HEK293 (cell line): Measurements from ENCODE around the gene RAC3.
A peak's percentile ranks its signal among the peaks of the same experiment; 100 is the strongest.

Experiments
- CTCF ChIA-PET: fragments of 350-600 bp; formaldehyde crosslinking; extraction: SDS; loops from one replicate; lab custom pipeline; 2021; ENCODE audit warnings: antibody characterized with exemption; lab: Yijun Ruan, JAX
- POLR2A ChIA-PET: fragments of 300-600 bp; formaldehyde crosslinking; extraction: SDS; loops from one replicate; lab custom pipeline; 2020; ENCODE audit warnings: antibody characterized with exemption, inconsistent platforms; lab: Yijun Ruan, JAX
- H3K27ac ChIP-seq: fragments of 200-500 bp; sonication (Bioruptor generic); 2 replicates; pipeline ENCODE4 v1.5.1; 2014; ENCODE audit warnings: low read depth, low read length, control low read depth, inconsistent platforms; ENCODE audit errors: extremely low read depth
- H3K36me3 ChIP-seq, 2 experiments: fragments of 200-500 bp in 1 of 2; sonication (Bioruptor generic) in 1 of 2; 1 replicate in 1 of 2; 2 replicates in 1 of 2; pipeline ENCODE4 v1.5.1; 2014 to 2017; ENCODE audit warnings: inconsistent platforms in 2 of 2, low read length in 2 of 2; ENCODE audit not compliant: control insufficient read depth in 2 of 2, insufficient read depth in 1 of 2
- H3K4me1 ChIP-seq: fragments of 200-500 bp; sonication (Bioruptor generic); 2 replicates; pipeline ENCODE4 v1.5.1; 2014; ENCODE audit warnings: mild to moderate bottlenecking, low read length, inconsistent platforms; ENCODE audit not compliant: control insufficient read depth, insufficient read depth
- H3K4me3 ChIP-seq: 2 replicates; pipeline ENCODE4 v1.5.1; 2011; ENCODE audit warnings: low read depth, mild to moderate bottlenecking, control low read depth, low read length, moderate library complexity
- H3K9me3 ChIP-seq: fragments of 200-500 bp; sonication (Bioruptor generic); 2 replicates; pipeline ENCODE4 v1.5.1; 2014; ENCODE audit warnings: low read depth, low read length, inconsistent platforms; ENCODE audit not compliant: control insufficient read depth, insufficient read depth
- KLF8 ChIP-seq: fragments of 450-650 bp; formaldehyde crosslinking; IDR thresholded peaks from 2 replicates; pipeline ENCODE4 v1.5.1; 2016; ENCODE audit warnings: missing biosample characterization, missing genetic modification characterization
- MYNN ChIP-seq: fragments of 450-650 bp; formaldehyde crosslinking; IDR thresholded peaks from 2 replicates; pipeline ENCODE4 v1.5.1; 2016; ENCODE audit warnings: missing biosample characterization, missing genetic modification characterization, borderline replicate concordance
- SCRT1 ChIP-seq: fragments of 450-650 bp; formaldehyde crosslinking; IDR thresholded peaks from 2 replicates; pipeline ENCODE4 v1.5.1; 2016; ENCODE audit warnings: missing biosample characterization, missing genetic modification characterization, borderline replicate concordance
- ZNF10 ChIP-seq: fragments of 450-650 bp; formaldehyde crosslinking; IDR thresholded peaks from 2 replicates; pipeline ENCODE4 v1.5.1; 2017; ENCODE audit warnings: missing biosample characterization, missing genetic modification characterization
- ZNF133 ChIP-seq: fragments of 450-650 bp; formaldehyde crosslinking; IDR thresholded peaks from 2 replicates; pipeline ENCODE4 v1.5.1; 2016; ENCODE audit warnings: missing biosample characterization, missing genetic modification characterization
- ZNF169 ChIP-seq: fragments of 450-650 bp; formaldehyde crosslinking; IDR thresholded peaks from 2 replicates; pipeline ENCODE4 v1.5.1; 2016; ENCODE audit warnings: missing biosample characterization, missing genetic modification characterization
- ZNF366 ChIP-seq: fragments of 450-650 bp; formaldehyde crosslinking; conservative IDR thresholded peaks from 2 replicates; pipeline ENCODE4 v1.5.1; 2016; ENCODE audit warnings: missing biosample characterization, missing genetic modification characterization
- ZNF473 ChIP-seq: fragments of 450-650 bp; formaldehyde crosslinking; IDR thresholded peaks from 2 replicates; pipeline ENCODE4 v1.5.1; 2017; ENCODE audit warnings: missing biosample characterization, missing genetic modification characterization
- ZNF501 ChIP-seq: fragments of 450-650 bp; formaldehyde crosslinking; IDR thresholded peaks from 2 replicates; pipeline ENCODE4 v1.5.1; 2016; ENCODE audit warnings: missing biosample characterization, missing genetic modification characterization
- ZNF596 ChIP-seq: fragments of 450-650 bp; IDR thresholded peaks from 2 replicates; pipeline ENCODE4 v1.5.0; 2018; ENCODE audit warnings: missing biosample characterization, mild to moderate bottlenecking, missing genetic modification characterization, moderate library complexity
- TF ChIP-seq, protein P1 (sequence below): fragments of 450-650 bp; formaldehyde crosslinking; IDR thresholded peaks from 2 replicates; pipeline ENCODE4 v1.5.1; 2016; ENCODE audit warnings: missing biosample characterization, missing genetic modification characterization
- TF ChIP-seq, protein P2 (sequence below): fragments of 450-650 bp; formaldehyde crosslinking; IDR thresholded peaks from 2 replicates; pipeline ENCODE4 v1.5.1; 2016; ENCODE audit warnings: missing biosample characterization, missing genetic modification characterization
- TF ChIP-seq, protein P3 (sequence below): fragments of 450-650 bp; formaldehyde crosslinking; IDR thresholded peaks from 2 replicates; pipeline ENCODE4 v1.5.1; 2016; ENCODE audit warnings: missing biosample characterization, missing genetic modification characterization
- TF ChIP-seq, protein P4 (sequence below): fragments of 450-650 bp; formaldehyde crosslinking; IDR thresholded peaks from 2 replicates; pipeline ENCODE4 v1.5.1; 2016; ENCODE audit warnings: missing biosample characterization, missing genetic modification characterization
- TF ChIP-seq, protein P5 (sequence below): fragments of 450-650 bp; formaldehyde crosslinking; IDR thresholded peaks from 2 replicates; pipeline ENCODE4 v1.5.1; 2016; ENCODE audit warnings: missing biosample characterization, missing genetic modification characterization
- TF ChIP-seq, protein P6 (sequence below): fragments of 450-650 bp; formaldehyde crosslinking; IDR thresholded peaks from 2 replicates; pipeline ENCODE4 v1.5.1; 2016; ENCODE audit warnings: missing biosample characterization, missing genetic modification characterization

The RAC3 gene

DNA sequence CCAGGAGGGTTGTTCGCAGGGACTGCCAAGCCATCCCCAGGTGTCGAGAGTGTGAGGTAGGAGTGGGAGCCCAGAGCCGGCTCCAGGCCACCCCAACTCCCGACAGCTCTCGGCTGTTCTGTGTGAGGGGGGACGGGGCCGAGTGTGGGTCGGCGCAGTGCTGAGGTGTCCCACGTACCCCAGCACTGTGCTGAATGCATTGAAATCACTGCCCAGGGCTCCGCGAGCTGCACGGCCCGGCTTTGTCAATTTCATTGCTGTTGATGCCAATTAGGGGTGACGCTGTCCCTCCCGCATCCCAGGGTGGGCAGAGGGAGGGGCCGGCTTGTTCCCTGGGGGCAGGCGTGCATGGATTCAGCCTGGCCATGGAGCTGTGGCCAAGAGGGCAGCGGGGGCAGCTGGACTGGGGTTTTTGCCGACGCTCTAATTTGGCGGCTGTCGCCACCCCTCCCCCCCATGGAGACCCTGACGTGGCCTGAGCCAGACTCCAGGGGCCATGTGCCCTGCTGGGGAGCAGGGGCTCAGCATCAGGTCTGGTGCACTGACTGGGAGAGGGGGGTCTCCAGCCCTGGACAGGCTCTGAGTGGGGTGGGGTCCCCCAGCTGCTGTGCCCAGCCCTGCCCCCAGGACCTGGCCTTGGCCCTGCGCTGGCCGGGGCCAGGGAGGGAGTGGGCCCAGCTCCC is 23.1 kb upstream of the RAC3 start (continued):
- TF ChIP-seq ZNF473 (tag by site-specific recombination) (no peak), ZNF366 (tag by site-specific recombination) (no peak), ZNF133 (tag by site-specific recombination) (no peak), KLF8 (tag by site-specific recombination) (0 out of 2 replicates have a peak, but pooled peaks have one; percentile 10), ZNF10 (tag by site-specific recombination) (no peak)
- TF ChIP-seq, protein P1, sequence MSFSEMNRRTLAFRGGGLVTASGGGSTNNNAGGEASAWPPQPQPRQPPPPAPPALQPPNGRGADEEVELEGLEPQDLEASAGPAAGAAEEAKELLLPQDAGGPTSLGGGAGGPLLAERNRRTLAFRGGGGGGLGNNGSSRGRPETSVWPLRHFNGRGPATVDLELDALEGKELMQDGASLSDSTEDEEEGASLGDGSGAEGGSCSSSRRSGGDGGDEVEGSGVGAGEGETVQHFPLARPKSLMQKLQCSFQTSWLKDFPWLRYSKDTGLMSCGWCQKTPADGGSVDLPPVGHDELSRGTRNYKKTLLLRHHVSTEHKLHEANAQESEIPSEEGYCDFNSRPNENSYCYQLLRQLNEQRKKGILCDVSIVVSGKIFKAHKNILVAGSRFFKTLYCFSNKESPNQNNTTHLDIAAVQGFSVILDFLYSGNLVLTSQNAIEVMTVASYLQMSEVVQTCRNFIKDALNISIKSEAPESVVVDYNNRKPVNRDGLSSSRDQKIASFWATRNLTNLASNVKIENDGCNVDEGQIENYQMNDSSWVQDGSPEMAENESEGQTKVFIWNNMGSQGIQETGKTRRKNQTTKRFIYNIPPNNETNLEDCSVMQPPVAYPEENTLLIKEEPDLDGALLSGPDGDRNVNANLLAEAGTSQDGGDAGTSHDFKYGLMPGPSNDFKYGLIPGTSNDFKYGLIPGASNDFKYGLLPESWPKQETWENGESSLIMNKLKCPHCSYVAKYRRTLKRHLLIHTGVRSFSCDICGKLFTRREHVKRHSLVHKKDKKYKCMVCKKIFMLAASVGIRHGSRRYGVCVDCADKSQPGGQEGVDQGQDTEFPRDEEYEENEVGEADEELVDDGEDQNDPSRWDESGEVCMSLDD (tag by site-specific recombination): no peak
- TF ChIP-seq, protein P2, sequence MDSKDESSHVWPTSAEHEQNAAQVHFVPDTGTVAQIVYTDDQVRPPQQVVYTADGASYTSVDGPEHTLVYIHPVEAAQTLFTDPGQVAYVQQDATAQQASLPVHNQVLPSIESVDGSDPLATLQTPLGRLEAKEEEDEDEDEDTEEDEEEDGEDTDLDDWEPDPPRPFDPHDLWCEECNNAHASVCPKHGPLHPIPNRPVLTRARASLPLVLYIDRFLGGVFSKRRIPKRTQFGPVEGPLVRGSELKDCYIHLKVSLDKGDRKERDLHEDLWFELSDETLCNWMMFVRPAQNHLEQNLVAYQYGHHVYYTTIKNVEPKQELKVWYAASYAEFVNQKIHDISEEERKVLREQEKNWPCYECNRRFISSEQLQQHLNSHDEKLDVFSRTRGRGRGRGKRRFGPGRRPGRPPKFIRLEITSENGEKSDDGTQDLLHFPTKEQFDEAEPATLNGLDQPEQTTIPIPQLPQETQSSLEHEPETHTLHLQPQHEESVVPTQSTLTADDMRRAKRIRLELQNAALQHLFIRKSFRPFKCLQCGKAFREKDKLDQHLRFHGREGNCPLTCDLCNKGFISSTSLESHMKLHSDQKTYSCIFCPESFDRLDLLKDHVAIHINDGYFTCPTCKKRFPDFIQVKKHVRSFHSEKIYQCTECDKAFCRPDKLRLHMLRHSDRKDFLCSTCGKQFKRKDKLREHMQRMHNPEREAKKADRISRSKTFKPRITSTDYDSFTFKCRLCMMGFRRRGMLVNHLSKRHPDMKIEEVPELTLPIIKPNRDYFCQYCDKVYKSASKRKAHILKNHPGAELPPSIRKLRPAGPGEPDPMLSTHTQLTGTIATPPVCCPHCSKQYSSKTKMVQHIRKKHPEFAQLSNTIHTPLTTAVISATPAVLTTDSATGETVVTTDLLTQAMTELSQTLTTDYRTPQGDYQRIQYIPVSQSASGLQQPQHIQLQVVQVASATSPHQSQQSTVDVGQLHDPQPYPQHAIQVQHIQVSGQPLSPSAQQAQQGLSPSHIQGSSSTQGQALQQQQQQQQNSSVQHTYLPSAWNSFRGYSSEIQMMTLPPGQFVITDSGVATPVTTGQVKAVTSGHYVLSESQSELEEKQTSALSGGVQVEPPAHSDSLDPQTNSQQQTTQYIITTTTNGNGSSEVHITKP (tag by site-specific recombination): 0 out of 2 replicates have a peak, but pooled peaks have one; percentile 25
- TF ChIP-seq, protein P3, sequence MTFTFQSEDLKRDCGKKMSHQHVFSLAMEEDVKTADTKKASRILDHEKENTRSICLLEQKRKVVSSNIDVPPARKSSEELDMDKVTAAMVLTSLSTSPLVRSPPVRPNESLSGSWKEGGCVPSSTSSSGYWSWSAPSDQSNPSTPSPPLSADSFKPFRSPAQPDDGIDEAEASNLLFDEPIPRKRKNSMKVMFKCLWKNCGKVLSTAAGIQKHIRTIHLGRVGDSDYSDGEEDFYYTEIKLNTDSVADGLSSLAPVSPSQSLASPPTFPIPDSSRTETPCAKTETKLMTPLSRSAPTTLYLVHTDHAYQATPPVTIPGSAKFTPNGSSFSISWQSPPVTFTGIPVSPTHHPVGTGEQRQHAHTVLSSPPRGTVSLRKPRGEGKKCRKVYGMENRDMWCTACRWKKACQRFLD (tag by site-specific recombination): no peak

DNA sequence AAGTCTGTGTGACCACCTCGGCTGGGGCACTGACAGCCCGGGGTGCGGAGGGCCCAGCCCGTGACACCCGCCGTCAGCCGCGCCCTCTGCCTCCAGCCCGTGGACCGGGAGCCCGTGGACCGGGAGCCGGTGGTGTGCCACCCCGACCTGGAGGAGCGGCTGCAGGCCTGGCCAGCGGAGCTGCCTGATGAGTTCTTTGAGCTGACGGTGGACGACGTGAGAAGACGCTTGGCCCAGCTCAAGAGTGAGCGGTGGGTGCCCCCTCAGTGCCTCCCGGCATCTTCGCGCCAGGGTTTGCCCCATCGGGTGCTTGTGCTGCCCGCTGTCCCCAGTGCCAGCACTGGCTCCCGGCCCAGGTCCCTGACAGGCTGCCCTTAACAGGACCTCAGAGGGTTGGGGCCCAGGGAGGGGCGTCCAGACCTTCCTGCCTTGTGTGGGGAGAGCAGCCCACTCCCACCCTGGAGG is 22.5 kb upstream of the RAC3 start:
- peaks cover 0 to 5% of the 10 kb centered on the region in 2 experiments; a peak in 1 of 3 replicates for H3K36me3 ChIP-seq

More for the DNA sequence above, 22.5 kb upstream of the RAC3 start:
- H3K9me3 ChIP-seq: no peaks in the 10 kb centered on the region
- no peak for TF ChIP-seq SCRT1
- TF ChIP-seq ZNF169: no peak
- TF ChIP-seq ZNF596 (tag by site-specific recombination): no peak
- TF ChIP-seq ZNF501 (tag by site-specific recombination): no peak
- TF ChIP-seq, protein P4, sequence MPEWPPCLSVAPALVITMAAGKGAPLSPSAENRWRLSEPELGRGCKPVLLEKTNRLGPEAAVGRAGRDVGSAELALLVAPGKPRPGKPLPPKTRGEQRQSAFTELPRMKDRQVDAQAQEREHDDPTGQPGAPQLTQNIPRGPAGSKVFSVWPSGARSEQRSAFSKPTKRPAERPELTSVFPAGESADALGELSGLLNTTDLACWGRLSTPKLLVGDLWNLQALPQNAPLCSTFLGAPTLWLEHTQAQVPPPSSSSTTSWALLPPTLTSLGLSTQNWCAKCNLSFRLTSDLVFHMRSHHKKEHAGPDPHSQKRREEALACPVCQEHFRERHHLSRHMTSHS: no peak
- TF ChIP-seq, protein P3 (tag by site-specific recombination): no peak
- TF ChIP-seq KLF8 (tag by site-specific recombination): 0 out of 2 replicates have a peak, but pooled peaks have one; percentile 1
- no peak for TF ChIP-seq MYNN (tag by site-specific recombination)
- TF ChIP-seq, protein P5, sequence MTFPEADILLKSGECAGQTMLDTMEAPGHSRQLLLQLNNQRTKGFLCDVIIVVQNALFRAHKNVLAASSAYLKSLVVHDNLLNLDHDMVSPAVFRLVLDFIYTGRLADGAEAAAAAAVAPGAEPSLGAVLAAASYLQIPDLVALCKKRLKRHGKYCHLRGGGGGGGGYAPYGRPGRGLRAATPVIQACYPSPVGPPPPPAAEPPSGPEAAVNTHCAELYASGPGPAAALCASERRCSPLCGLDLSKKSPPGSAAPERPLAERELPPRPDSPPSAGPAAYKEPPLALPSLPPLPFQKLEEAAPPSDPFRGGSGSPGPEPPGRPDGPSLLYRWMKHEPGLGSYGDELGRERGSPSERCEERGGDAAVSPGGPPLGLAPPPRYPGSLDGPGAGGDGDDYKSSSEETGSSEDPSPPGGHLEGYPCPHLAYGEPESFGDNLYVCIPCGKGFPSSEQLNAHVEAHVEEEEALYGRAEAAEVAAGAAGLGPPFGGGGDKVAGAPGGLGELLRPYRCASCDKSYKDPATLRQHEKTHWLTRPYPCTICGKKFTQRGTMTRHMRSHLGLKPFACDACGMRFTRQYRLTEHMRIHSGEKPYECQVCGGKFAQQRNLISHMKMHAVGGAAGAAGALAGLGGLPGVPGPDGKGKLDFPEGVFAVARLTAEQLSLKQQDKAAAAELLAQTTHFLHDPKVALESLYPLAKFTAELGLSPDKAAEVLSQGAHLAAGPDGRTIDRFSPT: peak; percentile 66; the same call in 1 of the 2 replicates
- TF ChIP-seq, protein P6, sequence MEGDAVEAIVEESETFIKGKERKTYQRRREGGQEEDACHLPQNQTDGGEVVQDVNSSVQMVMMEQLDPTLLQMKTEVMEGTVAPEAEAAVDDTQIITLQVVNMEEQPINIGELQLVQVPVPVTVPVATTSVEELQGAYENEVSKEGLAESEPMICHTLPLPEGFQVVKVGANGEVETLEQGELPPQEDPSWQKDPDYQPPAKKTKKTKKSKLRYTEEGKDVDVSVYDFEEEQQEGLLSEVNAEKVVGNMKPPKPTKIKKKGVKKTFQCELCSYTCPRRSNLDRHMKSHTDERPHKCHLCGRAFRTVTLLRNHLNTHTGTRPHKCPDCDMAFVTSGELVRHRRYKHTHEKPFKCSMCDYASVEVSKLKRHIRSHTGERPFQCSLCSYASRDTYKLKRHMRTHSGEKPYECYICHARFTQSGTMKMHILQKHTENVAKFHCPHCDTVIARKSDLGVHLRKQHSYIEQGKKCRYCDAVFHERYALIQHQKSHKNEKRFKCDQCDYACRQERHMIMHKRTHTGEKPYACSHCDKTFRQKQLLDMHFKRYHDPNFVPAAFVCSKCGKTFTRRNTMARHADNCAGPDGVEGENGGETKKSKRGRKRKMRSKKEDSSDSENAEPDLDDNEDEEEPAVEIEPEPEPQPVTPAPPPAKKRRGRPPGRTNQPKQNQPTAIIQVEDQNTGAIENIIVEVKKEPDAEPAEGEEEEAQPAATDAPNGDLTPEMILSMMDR (tag by site-specific recombination): no peak
- TF ChIP-seq, all 188 proteins: peak for 2
- no peak overlapping the region for H3K27ac ChIP-seq
- ChIA-PET POLR2A (no interaction called here), CTCF (interaction anchor here (0.7 to 4.7 kb wide), 4 partner anchors 12 to 50 kb away, joined by 3 to 30 read pairs (median 6); partner anchors contain the start of gene NOTUM)
- no peak overlapping the region for H3K4me3 ChIP-seq
- no peaks in the 10 kb centered on the region; the same call in 1 of the 2 replicates for H3K4me1 ChIP-seq
